Naive thymus-derived CD4-positive, alpha-beta T cell (primary cell): Measurements from ENCODE around the gene TCF7L2. TPM values are rescaled to one million over a fixed set of nuclear protein-coding genes. Genes with fewer than 3 reads are reported as not detected.

ENCODE experiments used
- ATAC-seq: fragments of 150-1000 bp; cut with Tn5 transposase; 2 replicates; pipeline ENCODE4 v1.10.0; 2021; ENCODE audit warnings: mild to moderate bottlenecking, moderate library complexity
- CTCF ChIA-PET: fragments of 350-600 bp; sonication (Branson Sonifier 250); formaldehyde crosslinking; loops from one replicate; lab custom pipeline; 2021; ENCODE audit warnings: antibody characterized with exemption; lab: Charles Lee
- POLR2A ChIA-PET: fragments of 350-600 bp; sonication (Branson Sonifier 250); formaldehyde crosslinking; loops from one replicate; lab custom pipeline; 2021; ENCODE audit warnings: antibody characterized with exemption, inconsistent platforms; lab: Charles Lee
- DNase-seq, 9 donors: peaks; one replicate each; pipeline versions ENCODE4 v3.0.0 to v3.0.0-alpha.2; 2020 to 2022; ENCODE audit warnings: mixed read lengths in 1 of 9
- H3K27ac ChIP-seq: one replicate; pipeline ENCODE4 v1.7.0; 2013; ENCODE audit warnings: mild to moderate bottlenecking, low read depth, low read length, moderate library complexity
- H3K27me3 ChIP-seq, 2 donors: one replicate each; pipeline ENCODE4 v1.7.0; 2013; ENCODE audit warnings: low read length in 2 of 2, mild to moderate bottlenecking in 2 of 2, moderate library complexity in 2 of 2; ENCODE audit not compliant: control insufficient read depth in 2 of 2, insufficient read depth in 2 of 2
- H3K36me3 ChIP-seq, 3 experiments: 1 replicate in 2 of 3; 2 replicates in 1 of 3; pipeline ENCODE4 v1.7.0; 2013; ENCODE audit warnings: low read length in 3 of 3, mild to moderate bottlenecking in 3 of 3, moderate library complexity in 1 of 3; ENCODE audit not compliant: insufficient read depth in 3 of 3, control insufficient read depth in 2 of 3
- H3K4me1 ChIP-seq, 2 donors: one replicate each; pipeline ENCODE4 v1.7.0; 2013; ENCODE audit warnings: low read length in 2 of 2, mild to moderate bottlenecking in 2 of 2, moderate library complexity in 1 of 2; ENCODE audit not compliant: control insufficient read depth in 2 of 2, insufficient read depth in 2 of 2
- H3K4me3 ChIP-seq: 2 replicates; pipeline ENCODE4 v1.7.0; 2013; ENCODE audit warnings: mild to moderate bottlenecking, low read length
- H3K9me3 ChIP-seq, 3 experiments: 1 replicate in 2 of 3; 2 replicates in 1 of 3; pipeline ENCODE4 v1.7.0; 2013; ENCODE audit warnings: low read length in 3 of 3; ENCODE audit not compliant: control insufficient read depth in 2 of 3
- H3K27ac Mint-ChIP-seq, 9 donors: one replicate each; pipeline ENCODE4 v1.8.0; 2020 to 2022; ENCODE audit warnings: mixed read lengths in 9 of 9, mild to moderate bottlenecking in 8 of 9, moderate library complexity in 5 of 9, inconsistent platforms in 2 of 9
- H3K27me3 Mint-ChIP-seq, 5 donors: one replicate each; pipeline ENCODE4 v1.8.0; 2021 to 2022; ENCODE audit warnings: mixed read lengths in 5 of 5, mild to moderate bottlenecking in 1 of 5
- H3K36me3 Mint-ChIP-seq, 5 donors: one replicate each; pipeline ENCODE4 v1.8.0; 2020 to 2022; ENCODE audit warnings: mixed read lengths in 5 of 5, mild to moderate bottlenecking in 3 of 5, inconsistent platforms in 1 of 5
- H3K4me1 Mint-ChIP-seq, 7 donors: one replicate each; pipeline ENCODE4 v1.8.0; 2020 to 2022; ENCODE audit warnings: mixed read lengths in 7 of 7, mild to moderate bottlenecking in 3 of 7, inconsistent platforms in 1 of 7
- H3K4me3 Mint-ChIP-seq, 10 donors: one replicate each; pipeline ENCODE4 v1.8.0; 2020 to 2022; ENCODE audit warnings: mild to moderate bottlenecking in 10 of 10, mixed read lengths in 10 of 10, moderate library complexity in 6 of 10, inconsistent platforms in 2 of 10
- H3K9me3 Mint-ChIP-seq, 11 donors: one replicate each; pipeline ENCODE4 v1.8.0; 2020 to 2022; ENCODE audit warnings: mixed read lengths in 11 of 11, mild to moderate bottlenecking in 4 of 11, inconsistent platforms in 1 of 11, moderate library complexity in 1 of 11
- intact Hi-C, 2 donors: fragments of 100-400 bp; cut with micrococcal nuclease; formaldehyde crosslinking; loops; one replicate each; pipeline ENCODE4 v1.15.1; 2023
- polyA plus RNA-seq, 2 donors: library from polyadenylated mRNA; unstranded; fragments of 300-500 nt; fragmentation: Illumina TruSeq; gene quantifications; one replicate each; pipeline ENCODE4 v1.2.3, GENCODE V29; 2021
- total RNA-seq, 6 experiments: library from RNA in 5 of 6; stranded (reverse) in 5 of 6; gene quantifications; 1 replicate in 5 of 6; 2 replicates in 1 of 6; pipeline ENCODE4 v1.2.3 and lab custom pipeline; 2021 to 2026

The TCF7L2 gene
- total and polyA plus RNA-seq, 7 experiments from 2014 or later, result 0.39 to 31.4 (median 3.1) TPM

DNA sequence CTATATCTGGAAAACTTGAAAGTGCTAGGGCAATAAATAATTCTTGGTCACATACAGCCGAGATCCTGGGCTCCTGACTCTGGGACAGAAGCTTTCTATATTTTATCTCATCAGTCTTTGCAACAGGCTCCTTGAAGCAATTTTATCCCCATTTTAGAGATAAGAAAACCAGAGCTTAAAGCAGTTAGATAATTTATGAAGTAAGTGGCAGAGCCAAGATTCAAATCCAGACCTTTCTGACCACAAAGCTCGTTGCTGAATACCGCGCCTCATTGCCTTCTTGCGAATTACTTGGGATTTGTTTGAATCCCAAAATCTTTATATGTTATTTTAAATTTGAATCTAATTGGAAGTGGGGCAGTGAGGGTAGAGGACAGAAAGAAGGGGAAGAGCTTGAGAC, 106.0 kb downstream of the TCF7L2 start:
- peaks cover 0 to 21% (median 11%) of the 10 kb centered on the region in 5 donors for H3K27me3 Mint-ChIP-seq
- Histone ChIP-seq H3K27ac (no peak overlapping the region), H3K4me3 (no peak overlapping the region), H3K4me1 (peaks cover 5 to 21% of the 10 kb centered on the region in 2 donors), H3K9me3 (no peaks in the 10 kb centered on the region), H3K27me3 (no peaks in the 10 kb centered on the region), H3K36me3 (no peaks in the 10 kb centered on the region)
- no peak overlapping the region for H3K27ac Mint-ChIP-seq
- ATAC-seq (no peak), DNase-seq (no peak)
- no peak overlapping the region for H3K4me3 Mint-ChIP-seq
- intact Hi-C loops, result no loop called here
- no peaks in the 10 kb centered on the region for H3K9me3 Mint-ChIP-seq
- H3K4me1 Mint-ChIP-seq, result peaks cover 0 to 18% (median 11%) of the 10 kb centered on the region in 7 donors
- POLR2A ChIA-PET, result no interaction called here
- H3K36me3 Mint-ChIP-seq, result no peaks in the 10 kb centered on the region
- CTCF ChIA-PET, result no interaction called here

DNA sequence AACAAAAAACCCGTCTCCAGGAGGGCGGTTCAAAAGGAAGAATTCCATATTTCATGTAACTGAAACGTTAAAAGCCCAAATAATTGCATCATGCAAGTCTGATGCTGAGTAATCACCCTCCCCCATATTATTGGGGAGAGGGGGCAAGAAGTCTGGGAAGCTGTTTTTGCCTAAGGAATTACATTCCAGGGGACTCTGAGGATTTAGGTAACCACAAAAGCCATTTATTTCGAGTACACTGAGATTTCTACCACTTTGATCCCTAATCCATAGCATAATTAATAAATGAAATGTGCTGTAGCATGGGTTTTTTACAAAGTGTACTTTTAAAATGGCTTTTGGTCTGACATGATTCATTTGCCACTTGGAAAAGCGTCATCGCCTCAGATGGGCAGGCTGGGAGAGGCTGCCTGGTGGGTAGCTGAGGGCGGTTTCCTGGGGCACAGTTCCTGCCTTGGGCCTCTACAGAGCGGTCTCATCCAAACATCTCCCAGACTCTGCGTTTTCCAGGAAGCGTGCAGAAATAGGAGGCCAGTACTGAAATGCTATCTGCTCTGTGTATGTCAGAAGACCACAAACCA, 106.5 kb downstream of the TCF7L2 start:
- CTCF ChIA-PET, result no interaction called here
- no peak for ATAC-seq
- Histone ChIP-seq H3K4me1 (peaks cover under 1 to 16% of the 10 kb centered on the region in 2 donors), H3K27me3 (no peaks in the 10 kb centered on the region), H3K9me3 (no peaks in the 10 kb centered on the region), H3K27ac (no peak overlapping the region), H3K4me3 (no peak overlapping the region), H3K36me3 (no peaks in the 10 kb centered on the region)
- no peaks in the 10 kb centered on the region for H3K36me3 Mint-ChIP-seq
- peaks cover 0 to 18% (median 7%) of the 10 kb centered on the region in 7 donors for H3K4me1 Mint-ChIP-seq
- POLR2A ChIA-PET, result no interaction called here
- intact Hi-C loops, result no loop called here
- peaks cover 0 to 18% (median 11%) of the 10 kb centered on the region in 5 donors for H3K27me3 Mint-ChIP-seq
- no peaks in the 10 kb centered on the region for H3K9me3 Mint-ChIP-seq
- DNase-seq, result no peak
- H3K4me3 Mint-ChIP-seq, result no peak overlapping the region
- H3K27ac Mint-ChIP-seq, result no peak overlapping the region

DNA sequence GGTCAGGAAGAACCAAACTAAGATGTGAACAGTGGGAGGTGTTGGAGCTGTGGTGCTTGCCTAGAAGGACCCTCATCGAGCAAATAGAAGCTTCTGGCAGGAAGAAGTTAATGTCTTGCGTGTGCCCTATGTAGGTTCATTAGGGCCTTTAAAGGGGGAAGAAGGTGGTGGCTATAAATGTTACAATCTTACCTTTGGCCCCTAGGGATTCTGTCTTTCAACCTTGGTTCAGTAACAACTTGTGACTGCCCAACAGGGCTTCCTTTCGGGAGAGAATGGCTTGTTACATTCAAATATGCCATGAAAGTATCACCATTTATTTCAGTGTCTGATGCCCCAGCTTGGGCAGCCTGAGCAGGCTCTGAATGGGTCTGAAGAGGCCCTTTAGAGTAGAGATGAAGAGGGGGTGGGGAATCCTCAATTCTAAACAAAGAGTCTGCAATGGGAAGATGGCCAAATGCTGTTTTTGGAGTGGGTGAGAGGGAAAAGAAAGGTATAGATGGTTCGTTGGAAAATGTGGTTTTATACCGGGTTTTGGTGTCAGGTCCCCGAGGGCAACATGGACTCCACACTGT, 108.0 kb downstream of the TCF7L2 start:
- Mint-ChIP-seq H3K27me3 (peaks cover 0 to 15% (median 8%) of the 10 kb centered on the region in 5 donors), H3K27ac (no peak overlapping the region), H3K9me3 (no peaks in the 10 kb centered on the region), H3K4me1 (peaks cover 0 to 10% (median 0%) of the 10 kb centered on the region in 7 donors), H3K4me3 (no peak overlapping the region), H3K36me3 (no peaks in the 10 kb centered on the region)
- peaks cover 0 to 15% of the 10 kb centered on the region in 2 donors for H3K4me1 ChIP-seq
- H3K9me3 ChIP-seq, result no peaks in the 10 kb centered on the region
- intact Hi-C loops, result no loop called here
- no peak overlapping the region for H3K4me3 ChIP-seq
- ATAC-seq (no peak), DNase-seq (no peak)
- H3K36me3 ChIP-seq, result no peaks in the 10 kb centered on the region
- ChIA-PET CTCF (no interaction called here), POLR2A (no interaction called here)
- H3K27ac ChIP-seq, result no peak overlapping the region
- H3K27me3 ChIP-seq, result no peaks in the 10 kb centered on the region

DNA sequence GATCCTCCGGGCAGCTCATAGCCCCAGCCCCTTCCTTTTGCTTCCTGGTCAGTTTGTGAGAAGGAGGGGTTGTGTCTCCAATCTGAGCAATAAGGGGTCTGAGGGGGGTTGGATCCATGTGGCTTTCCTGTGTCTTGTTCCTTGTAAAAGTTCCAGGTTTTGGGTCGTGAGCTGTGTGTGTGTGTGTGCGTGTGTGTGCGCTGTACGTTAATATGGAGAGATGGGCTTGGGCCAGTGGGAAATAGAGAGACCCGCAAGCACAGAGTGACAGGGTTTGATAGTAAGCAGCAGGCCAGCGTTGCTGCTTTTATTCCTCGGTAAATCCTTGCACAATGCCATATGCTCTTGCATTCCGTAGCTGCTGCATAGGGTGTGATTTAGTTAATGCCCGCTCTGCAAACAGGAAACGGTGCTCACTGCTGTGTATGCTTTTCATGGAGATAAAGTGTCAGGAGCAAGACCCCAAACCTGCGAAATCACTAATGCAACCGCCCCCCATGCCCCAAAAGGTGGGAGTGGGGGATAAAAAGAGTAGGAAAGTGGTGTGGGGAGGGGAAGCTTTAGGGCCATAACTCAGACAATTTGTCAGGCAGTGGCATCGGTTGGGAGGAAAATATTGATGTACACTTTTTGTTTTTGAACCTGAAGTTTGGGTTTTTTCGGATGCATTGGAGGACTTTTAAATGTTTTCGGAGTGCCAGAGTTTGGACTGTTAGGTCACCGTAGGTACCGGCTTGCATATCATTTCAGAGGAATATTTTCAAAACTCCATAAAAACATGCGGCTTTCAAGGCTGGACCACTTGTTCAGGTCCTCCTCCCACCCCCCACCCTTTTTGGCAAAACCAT, 108.7 kb downstream of the TCF7L2 start:
- H3K27me3 ChIP-seq, result no peaks in the 10 kb centered on the region
- intact Hi-C loops, result no loop called here
- Mint-ChIP-seq H3K9me3 (no peaks in the 10 kb centered on the region), H3K4me3 (no peak overlapping the region), H3K27ac (no peak overlapping the region), H3K36me3 (no peaks in the 10 kb centered on the region), H3K4me1 (peaks cover 0 to 8% (median 2%) of the 10 kb centered on the region in 7 donors), H3K27me3 (peaks cover 0 to 10% (median 4%) of the 10 kb centered on the region in 5 donors)
- DNase-seq (no peak), ATAC-seq (no peak)
- no peak overlapping the region for H3K27ac ChIP-seq
- H3K9me3 ChIP-seq, result no peaks in the 10 kb centered on the region
- no peaks in the 10 kb centered on the region for H3K36me3 ChIP-seq
- CTCF ChIA-PET, result no interaction called here
- no peak overlapping the region for H3K4me3 ChIP-seq
- POLR2A ChIA-PET, result no interaction called here
- H3K4me1 ChIP-seq, result peaks cover 0 to 15% of the 10 kb centered on the region in 2 donors

DNA sequence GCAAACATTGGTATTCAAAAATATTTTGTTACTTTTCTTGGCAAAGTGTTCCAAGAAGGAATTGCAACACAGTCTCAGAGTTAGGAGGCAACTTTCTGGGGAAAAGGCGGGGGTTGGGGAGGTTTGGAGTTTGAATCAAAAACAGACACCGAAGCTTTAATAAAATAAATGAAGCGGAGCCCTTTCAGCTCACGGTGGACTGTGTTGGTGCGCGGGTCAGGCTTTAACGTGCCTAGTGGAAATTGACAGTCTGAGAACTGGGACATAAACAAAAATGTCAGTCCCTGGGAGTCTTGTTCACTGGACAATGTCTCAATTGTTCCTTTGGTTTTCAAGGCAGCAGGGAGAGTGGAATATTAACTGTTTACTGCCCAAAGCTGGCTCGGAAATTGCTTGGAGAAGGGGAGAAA, 109.3 kb downstream of the TCF7L2 start:
- Histone ChIP-seq H3K4me3 (no peak overlapping the region), H3K4me1 (peaks cover 0 to 15% of the 10 kb centered on the region in 2 donors), H3K9me3 (no peaks in the 10 kb centered on the region), H3K27ac (no peak overlapping the region), H3K27me3 (no peaks in the 10 kb centered on the region), H3K36me3 (no peaks in the 10 kb centered on the region)
- peaks cover 0 to 8% (median 2%) of the 10 kb centered on the region in 7 donors for H3K4me1 Mint-ChIP-seq
- intact Hi-C loops, result no loop called here
- H3K36me3 Mint-ChIP-seq, result no peaks in the 10 kb centered on the region
- POLR2A ChIA-PET, result no interaction called here
- H3K27ac Mint-ChIP-seq, result no peak overlapping the region
- peaks cover 0 to 10% (median under 1%) of the 10 kb centered on the region in 5 donors for H3K27me3 Mint-ChIP-seq
- no peak overlapping the region for H3K4me3 Mint-ChIP-seq
- no peaks in the 10 kb centered on the region for H3K9me3 Mint-ChIP-seq
- DNase-seq (no peak), ATAC-seq (no peak)
- CTCF ChIA-PET, result no interaction called here

DNA sequence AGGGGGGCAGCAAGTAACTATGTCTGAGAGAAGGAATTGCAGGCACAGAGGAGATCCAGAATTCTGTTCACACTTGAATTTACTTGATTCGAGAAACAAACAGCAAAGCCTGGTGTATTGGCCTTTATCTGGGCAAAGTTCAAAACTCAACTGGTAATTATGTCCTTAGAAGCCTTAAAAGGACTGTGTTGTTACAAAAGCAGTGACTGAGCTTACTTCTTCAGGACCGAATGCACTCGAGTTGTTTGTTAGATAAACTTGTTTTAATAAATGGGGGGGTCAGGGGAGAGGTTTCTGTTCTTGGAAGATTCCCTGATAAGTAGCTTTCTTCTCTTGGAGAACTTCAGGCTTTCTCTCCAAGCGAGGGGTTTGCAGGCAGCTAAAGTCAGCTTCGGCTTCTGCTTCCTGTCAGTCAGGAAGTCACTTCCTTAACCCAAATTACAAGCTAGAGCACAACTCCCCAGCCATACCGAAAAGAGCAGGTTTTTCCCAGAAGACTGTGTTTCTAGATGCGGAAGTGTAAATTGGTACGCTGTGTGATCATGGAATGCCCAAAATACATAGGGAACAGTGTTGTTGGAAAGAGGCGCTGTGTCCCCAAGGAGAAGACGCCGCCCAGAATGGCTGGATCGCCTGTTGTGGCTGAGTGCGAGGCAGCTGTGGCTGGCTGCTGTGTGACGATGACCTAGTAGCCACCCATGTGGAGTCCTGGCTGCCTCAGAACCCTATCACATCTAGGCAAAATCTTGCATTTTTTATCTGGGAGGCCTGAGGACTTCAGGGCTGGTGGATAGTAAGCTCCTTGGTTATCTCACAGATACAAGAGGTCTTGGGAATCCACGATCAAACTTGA, 110.4 kb downstream of the TCF7L2 start:
- DNase-seq, result peak in 3 of 9 donors; percentile 9 to 15 (median 14)
- H3K36me3 ChIP-seq, result no peaks in the 10 kb centered on the region
- no peak overlapping the region for H3K27ac ChIP-seq
- no peaks in the 10 kb centered on the region for H3K9me3 ChIP-seq
- peaks cover 0 to 15% of the 10 kb centered on the region in 2 donors for H3K4me1 ChIP-seq
- Mint-ChIP-seq H3K4me3 (no peak overlapping the region), H3K4me1 (peaks cover 0 to 8% (median 2%) of the 10 kb centered on the region in 7 donors), H3K27me3 (peaks cover 0 to 10% (median 0%) of the 10 kb centered on the region in 5 donors), H3K9me3 (no peaks in the 10 kb centered on the region), H3K36me3 (no peaks in the 10 kb centered on the region), H3K27ac (no peak overlapping the region)
- no peak for ATAC-seq
- no peak overlapping the region for H3K4me3 ChIP-seq
- ChIA-PET CTCF (interaction anchor here (0.6 kb wide), 3 partner anchors 18 to 558 kb away, joined by 3 to 6 read pairs (median 4); no protein-coding TSS in a partner anchor), POLR2A (no interaction called here)
- no peaks in the 10 kb centered on the region for H3K27me3 ChIP-seq
- intact Hi-C loops, result loop anchor here in 1 of 2 donors (5.0 kb wide), 1 partner anchor 53 kb away; no protein-coding TSS in a partner anchor
